T1000 (cell line): Measurements from ENCODE around the gene AMHR2.
A peak's percentile ranks its signal among the peaks of the same experiment; 100 is the strongest.
"Not testable (repeated sequence)": the region's sequence is repeated elsewhere in the genome, so short reads cannot be mapped to it uniquely, and the experiment has no call there.

Experiments
- DNase-seq: peaks from one replicate; lab custom pipeline; 2025; ENCODE audit warnings: mixed read lengths; lab: John Stamatoyannopoulos, UW

The AMHR2 gene

DNA sequence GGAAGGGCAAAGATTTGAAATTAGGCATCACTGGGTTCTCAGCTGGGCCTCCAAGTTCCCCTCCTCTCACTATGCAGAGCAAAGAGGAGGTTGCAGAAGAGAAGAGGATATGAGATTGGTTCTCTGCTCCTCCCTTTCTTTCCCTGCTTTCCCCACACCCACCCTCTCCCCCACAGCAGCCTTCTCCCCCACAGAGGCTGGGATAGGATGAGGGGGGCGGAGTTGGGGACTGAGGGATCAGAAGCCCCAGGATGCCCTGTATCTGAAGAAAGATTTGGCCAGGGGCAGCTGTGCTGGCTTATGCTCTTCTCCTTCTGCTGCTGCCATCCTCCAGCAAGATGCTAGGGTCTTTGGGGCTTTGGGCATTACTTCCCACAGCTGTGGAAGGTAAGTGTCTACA, at the start of gene AMHR2:
Gene AMHR2 (plus strand): TSS at position 259 of the 400 bp plus-strand sequence. CDS start 80 bp downstream, at position 339.
- DNase-seq: no peak

DNA sequence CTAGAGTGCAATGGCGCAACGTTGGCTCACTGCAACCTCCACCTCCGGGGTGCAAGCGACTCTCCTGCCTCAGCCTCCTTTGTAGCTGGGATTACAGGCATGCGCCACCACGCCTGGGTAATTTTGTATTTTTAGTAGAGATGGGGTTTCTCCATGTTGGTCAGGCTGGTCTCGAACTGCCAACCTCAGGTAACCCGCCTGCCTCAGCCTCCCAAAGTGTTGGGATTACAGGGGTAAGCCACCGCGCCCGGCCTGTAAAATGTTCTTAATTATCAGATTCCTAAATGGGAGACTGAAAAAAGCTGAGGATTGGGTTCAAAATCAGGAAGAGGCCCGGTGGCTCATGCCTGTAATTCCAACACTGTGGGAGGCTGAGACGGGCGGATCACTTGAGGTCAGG, 49.4 kb upstream of the AMHR2 start:
- not testable (repeated sequence) for DNase-seq

DNA sequence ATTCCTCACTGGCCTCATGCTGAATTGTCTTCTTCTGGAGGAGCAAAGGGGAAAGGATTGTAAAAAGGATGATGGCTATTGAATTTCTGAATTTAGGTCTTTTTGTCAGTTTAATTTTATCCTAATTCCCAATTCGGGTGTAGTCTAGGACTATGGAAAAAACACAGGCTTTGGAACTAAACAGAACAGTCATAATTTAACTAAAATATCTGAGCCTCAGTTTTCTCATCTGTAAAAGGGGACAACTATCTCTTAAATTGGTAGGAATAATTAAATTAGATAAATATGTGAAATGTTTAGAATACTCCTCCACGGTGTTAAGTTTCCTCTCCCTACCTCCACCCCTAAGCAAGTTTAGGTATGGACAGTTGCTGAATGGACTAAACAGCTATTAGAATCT, 46.9 kb upstream of the AMHR2 start:
- DNase-seq: no peak

DNA sequence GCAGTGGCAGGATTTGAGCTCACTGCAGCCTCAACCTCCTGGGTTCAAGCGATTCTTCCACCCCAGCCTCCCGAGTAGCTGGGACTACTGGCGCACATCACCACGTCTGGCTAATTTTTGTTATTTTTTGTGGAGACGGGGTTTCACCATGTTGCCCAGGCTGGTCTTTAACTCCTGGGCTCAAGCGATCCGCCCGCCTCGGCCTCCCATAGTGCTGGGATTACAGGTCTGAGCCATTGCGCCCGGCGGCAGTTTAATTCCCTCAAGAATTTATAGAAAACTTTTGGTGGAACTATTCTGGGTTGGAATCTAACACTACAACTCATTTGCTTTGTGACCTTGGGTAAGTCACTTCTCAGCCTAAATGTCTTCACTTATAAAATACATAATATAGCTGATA, 45.4 kb upstream of the AMHR2 start:
- no peak for DNase-seq

DNA sequence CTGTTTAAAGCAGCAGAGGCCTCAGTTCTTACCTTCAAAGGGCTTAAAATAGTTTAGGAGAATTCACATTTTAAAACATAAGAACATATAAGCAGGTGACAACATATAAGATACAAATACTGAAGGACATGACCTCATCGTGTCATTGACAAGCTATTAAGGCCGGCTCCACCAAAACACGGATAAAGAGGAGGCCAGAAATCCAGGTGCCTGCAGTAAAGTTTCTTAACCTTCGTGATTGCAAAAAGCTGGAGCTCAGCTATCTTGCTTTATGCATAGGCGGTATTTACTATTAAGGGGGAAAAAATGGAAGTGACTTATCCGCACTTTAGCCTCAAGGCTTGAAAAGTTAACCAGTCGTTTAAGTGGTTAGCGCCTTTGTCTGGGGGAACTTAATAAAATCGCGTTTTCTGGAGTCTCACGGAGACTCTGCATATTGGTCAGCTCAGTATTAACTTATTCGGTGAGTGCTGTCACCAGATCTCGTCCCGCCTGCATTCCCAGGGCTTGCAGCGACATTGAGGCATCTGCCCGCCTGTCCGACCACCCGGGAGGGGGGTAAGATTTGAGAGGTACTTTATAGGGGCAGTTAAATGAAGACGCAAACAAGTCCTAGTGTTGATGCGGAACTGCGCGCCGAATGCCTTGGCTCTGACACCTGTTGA, 44.8 kb upstream of the AMHR2 start:
- DNase-seq: no peak

DNA sequence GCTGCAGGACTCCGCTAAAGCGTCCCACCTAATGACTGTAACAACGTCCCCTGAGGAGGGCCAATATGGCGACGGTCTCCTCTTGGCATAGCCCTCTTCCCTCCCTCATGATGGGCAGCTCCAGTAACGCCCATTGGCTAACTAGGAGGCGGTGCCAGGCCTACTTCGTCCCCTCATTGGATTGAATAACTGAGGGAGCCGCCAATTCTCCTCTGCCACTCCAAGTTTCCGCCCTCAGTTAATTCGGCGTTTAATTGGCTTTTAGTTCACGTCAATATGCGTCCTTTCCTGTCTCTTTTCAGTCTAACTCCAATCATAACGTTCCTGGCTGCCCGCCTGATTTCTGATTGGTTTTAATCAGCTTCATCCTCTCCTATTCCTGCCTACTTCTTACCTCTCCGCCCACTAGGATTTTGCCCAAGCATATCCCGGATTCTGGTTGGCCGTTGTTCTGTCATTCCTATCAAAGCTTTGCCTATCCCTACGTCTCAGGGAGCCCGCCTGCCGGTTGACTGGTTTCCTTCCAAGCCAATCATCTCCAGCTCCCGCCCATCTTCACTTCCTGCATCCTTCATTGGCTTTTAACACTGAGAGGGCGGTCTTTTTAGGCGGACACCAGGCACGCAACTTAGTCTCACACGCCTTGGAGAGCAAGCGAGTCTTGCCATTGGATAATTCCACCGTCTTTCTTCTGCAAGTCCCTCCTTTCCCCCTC, 44.1 kb upstream of the AMHR2 start:
- peak; percentile 99 for DNase-seq

DNA sequence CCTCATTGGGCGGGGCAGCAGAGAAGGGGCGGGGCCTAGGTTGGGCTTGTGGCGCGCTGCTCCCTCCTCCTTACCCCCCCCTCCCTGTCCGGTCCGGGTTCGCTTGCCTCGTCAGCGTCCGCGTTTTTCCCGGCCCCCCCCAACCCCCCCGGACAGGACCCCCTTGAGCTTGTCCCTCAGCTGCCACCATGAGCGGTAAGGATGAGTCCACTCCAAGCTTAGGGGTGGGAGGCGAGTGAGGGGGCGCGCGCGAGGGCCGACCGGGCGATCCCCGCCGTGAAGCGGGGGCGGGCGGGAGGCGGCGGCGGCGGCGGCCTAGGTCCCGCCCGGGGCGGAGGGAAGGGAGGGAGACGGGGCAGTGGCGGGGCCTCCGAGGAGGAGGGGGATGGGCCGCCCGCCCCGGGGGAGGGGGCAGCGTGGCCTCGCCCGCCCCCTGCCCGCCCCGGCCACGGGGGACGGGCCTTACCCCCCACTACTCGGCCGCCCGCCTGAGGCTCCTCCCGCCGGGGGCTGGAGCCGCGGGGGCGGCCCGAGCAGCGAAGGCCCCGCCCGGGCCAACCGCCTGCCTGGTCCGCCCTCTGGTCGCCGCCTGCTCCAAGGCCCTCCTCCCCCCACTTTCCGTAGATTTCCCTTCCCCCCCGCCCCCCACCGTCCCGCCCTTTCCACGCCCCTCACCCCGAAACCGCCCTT, 43.4 kb upstream of the AMHR2 start, which contains the start of gene SP1:
Gene SP1 (plus strand): TSS at position 73 of the 690 bp plus-strand sequence. CDS start 116 bp downstream, at position 189.
- peak; percentile 87 for DNase-seq

DNA sequence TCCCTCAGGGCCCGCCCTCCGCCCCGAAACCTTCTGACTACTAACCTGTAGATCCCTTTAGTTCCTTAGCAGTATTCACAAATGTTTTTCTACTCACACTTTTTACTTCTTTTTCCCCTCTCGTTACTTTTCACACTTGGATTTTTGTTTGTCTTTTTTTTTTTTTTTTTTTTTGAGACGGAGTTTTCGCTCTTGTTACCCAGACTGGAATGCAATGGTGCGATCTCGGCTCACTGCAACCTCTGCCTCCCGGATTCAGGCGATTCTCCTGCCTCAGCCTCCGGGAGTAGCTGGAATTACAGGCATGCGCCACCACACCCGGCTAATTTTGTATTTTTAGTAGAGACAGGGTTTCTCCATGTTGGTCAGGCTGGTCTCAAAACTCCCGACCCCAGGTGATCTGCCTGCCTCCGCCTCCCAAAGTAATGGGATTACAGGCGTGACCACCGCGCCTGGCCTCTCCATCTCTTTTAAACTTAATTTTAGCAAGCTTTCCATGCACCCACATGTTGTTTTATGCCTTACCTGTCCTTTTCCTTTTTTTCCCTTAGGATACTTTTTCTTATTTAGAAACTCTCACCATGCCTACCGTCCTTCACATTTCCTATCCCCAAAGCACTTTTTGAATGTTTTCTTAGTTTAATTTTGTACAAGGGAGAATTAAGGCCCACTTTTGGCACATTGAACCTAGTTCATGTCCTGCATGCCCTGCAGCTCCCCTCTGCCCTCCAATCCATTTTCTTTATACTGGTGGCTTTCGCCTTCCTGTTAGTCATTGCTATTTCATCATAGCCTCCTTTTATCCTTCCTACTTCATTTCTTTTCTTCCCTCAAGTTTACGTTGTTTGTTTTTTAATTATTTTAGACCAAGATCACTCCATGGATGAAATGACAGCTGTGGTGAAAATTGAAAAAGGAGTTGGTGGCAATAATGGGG, 42.6 kb upstream of the AMHR2 start:
- DNase-seq: no peak

DNA sequence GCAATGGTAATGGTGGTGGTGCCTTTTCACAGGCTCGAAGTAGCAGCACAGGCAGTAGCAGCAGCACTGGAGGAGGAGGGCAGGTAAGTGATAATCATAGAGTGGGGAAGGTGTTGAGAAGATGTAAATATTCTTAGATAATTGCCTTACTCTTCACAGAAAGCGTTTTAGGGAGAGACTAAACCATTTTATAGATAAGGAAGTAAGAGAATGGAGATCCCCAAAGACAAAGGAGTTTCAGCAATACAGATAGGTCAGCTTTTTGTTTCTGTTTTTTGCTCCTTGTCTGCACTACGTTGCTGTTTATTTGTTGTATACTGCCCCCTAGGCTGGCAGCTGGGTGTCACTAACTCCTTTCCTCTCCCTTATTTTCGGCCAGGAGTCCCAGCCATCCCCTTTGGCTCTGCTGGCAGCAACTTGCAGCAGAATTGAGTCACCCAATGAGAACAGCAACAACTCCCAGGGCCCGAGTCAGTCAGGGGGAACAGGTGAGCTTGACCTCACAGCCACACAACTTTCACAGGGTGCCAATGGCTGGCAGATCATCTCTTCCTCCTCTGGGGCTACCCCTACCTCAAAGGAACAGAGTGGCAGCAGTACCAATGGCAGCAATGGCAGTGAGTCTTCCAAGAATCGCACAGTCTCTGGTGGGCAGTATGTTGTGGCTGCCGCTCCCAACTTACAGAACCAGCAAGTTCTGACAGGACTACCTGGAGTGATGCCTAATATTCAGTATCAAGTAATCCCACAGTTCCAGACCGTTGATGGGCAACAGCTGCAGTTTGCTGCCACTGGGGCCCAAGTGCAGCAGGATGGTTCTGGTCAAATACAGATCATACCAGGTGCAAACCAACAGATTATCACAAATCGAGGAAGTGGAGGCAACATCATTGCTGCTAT, 41.7 kb upstream of the AMHR2 start:
- DNase-seq: no peak

DNA sequence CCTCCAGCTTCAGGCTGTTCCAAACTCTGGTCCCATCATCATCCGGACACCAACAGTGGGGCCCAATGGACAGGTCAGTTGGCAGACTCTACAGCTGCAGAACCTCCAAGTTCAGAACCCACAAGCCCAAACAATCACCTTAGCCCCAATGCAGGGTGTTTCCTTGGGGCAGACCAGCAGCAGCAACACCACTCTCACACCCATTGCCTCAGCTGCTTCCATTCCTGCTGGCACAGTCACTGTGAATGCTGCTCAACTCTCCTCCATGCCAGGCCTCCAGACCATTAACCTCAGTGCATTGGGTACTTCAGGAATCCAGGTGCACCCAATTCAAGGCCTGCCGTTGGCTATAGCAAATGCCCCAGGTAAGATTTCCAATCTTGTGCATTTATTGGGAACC, 40.4 kb upstream of the AMHR2 start:
- DNase-seq: no peak

DNA sequence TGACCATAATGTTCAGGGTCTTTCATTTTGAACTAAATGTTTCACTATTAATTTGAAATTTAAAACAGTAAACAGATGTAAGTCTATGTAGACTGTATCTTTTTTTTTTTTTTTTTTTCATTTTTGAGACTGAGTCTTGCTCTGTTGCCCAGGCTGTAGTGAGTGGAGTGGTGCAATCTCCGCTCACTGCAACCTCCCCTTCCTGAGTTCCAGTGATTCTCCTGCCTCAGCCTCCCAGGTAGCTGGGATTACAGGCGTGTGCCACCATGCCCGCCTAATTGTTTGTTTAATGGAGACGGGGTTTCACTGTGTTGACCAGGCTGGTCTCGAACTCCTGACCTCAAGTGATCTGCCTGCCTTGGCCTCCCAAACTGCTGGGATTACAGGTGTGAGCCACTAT, 37.3 kb upstream of the AMHR2 start:
- DNase-seq: not testable (repeated sequence)

DNA sequence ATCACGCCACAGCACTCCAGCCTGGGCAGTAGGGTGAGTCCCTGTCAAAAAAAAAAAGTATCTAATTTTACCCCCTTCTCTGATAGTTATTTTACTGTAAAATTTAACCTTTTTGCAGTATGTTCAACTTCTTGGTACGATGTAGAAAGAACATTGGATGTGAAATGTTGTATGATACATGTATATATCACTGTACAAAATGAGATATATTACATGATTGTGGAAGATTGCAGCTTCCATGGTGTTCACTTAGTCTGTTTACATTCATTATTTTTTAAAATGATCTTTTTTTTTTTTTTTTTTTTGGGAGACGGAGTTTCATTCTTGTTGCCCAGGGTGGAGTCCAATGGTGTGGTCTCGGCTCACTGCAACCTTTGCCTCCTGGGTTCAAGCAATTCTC, 34.7 kb upstream of the AMHR2 start:
- no peak for DNase-seq

DNA sequence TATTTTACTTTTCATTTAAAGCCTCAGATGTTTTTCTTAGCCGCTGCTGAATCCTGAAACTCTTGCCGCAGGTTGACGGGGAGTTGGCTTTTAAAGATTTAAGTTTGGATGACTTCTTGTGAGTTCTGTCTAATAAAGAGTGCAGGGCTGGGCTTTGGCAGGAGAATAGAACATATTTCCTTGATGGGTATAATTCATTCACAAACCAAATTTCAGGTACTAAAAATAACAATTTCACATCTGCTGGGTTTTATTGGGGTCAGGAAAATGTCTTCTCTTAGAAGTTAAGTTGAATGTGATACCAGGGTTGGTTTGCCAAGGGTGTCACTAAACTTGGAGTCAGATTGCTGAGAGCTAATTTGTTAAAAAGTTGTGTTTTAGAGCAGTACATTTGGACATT, 34.0 kb upstream of the AMHR2 start:
- no peak for DNase-seq

DNA sequence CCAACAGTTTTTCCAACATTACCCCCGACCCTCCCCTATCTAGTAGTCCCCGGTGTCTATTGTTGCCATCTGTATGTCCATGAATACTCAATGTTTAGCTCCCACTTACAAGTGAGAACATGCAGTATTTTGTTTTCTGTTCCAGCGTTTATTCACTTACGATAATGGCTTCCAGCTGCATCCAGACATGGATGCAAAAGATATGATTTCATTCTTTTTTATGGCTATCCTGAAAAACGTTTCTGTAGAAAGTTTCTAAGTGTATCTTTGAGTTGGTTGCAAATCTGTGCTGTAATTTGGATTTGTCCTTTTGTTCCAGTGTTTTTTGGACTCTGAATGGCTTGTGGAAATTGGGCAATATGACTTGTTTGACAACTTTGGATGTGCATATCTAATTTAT, 31.9 kb upstream of the AMHR2 start:
- no peak for DNase-seq

DNA sequence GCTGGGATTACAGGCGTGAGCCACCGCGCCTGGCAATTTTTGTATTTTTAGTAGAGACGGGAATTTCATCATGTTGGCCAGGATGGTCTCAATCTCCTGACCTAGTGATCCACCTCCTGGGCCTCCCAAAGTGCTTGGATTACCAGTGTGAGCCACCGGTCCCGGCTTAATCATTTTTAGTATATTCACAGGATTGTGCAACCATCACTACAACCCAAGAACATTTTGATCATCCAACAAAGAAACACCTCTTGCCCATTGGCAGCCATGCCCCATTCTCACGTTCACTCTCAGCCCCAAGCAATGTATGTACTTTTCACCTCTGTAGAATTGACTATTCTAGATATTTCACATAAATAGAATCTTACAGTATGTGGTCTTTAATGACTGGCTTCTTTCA, 23.8 kb upstream of the AMHR2 start:
- DNase-seq: no peak

DNA sequence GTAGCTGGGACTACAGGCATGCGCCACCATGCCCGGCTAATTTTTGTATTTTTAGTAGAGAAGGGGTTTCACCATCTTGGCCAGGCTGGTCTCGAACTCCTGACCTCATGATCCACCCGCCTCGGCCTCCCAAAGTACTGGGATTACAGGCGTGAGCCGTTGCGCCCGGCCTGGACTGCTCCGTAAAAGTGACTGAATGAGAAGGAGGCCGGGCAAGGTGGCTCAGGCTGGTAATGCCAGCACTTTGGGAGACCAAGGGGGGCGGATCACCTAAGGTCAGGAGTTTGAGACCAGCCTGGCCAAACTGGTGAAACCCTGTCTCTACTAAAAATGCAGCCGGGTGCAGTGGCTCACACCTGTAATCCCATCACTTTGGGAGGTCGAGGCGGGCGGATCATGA, 21.3 kb upstream of the AMHR2 start:
- not testable (repeated sequence) for DNase-seq

DNA sequence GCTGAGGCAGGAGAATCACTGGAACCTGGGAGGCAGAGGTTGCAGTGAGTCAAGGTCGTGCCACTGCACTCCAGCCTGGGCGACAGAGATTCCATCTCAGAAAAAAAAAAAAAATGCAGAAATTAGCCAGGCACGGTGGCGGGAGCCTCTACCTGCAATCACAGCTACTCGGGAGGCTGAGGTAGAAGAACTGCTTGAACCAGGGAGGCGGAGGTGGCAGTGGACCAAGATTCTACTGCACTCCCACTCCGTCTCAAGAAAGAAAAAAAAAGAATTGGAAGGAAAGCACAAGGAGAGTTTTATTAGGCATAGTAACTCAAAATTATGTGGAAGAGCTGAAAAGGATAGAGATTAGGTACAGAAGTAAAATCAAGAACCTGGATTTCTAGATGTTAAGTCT, 20.8 kb upstream of the AMHR2 start:
- no peak for DNase-seq

DNA sequence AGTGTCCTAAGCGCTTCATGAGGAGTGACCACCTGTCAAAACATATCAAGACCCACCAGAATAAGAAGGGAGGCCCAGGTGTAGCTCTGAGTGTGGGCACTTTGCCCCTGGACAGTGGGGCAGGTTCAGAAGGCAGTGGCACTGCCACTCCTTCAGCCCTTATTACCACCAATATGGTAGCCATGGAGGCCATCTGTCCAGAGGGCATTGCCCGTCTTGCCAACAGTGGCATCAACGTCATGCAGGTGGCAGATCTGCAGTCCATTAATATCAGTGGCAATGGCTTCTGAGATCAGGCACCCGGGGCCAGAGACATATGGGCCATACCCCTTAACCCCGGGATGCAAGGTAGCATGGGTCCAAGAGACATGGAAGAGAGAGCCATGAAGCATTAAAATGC, 12.7 kb upstream of the AMHR2 start:
- DNase-seq: no peak

DNA sequence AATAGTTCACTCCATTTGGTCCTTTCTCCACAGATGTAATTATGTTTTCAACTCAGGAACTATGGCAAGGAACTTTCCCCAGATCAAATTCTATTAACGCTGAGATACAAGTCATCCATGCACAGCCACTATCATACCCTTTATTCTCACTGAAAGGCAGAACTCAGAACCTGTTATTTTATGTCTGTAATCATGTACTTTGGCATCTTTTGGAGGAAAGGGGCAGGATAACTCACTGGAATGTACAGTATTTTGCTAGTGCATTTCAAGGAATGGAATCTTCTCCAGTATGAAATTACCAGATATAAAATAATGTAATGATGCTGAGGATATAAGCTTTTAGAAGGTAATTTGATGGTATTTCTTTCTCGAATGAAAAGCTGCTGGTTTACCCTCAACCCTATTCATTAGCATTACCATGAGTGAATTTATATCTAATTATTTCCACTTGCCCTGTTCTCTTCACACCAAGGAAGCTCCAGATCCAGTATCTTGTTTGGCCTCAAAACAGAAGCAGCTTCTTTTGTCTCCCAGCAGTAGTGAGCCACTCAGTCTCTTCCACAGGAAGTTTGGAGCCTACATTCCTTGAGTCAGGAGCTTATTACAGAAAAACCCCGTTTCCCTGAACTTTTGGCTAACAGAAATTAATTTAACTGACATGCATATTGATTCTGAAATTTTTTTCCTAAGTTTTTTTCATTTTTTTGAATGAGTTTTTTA, 10.0 kb upstream of the AMHR2 start:
- DNase-seq: no peak

DNA sequence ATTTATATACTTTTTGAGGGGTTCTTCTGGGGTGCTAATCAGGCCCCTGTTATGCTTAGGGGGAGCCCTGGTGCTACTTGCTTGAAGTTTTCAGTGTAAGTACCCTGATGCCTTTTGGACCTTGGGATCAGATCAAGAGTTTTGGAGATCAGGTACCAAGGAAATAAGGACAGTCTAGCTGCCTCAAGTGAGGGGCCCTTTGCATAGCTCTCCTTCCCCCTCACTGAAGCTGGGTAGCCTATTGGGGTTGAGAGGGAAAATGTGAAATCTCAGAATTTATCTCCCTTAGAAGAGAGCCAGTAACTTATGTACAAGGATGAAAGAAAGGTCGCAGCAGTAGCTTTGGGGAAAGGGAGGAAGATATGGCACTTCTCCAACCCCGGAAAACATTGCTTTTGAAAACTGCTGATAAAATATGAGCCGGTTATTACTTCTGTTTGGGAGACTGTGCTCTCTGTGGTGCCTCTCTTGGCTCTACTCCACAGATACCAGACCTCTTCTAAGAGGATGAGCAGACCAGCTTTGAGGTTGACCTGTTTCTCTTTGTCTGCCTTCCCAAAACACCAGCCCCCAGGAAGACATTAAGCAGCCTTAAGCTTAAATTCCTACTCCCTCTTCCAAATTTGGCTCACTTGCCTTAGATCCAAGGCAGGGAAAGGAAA, 8.8 kb upstream of the AMHR2 start:
- no peak for DNase-seq
